Breast epithelium (tissue), 4 donors: Measurements from ENCODE around the gene DIS3L2. TPM values are rescaled to one million over a fixed set of nuclear protein-coding genes. Genes with fewer than 3 reads are reported as not detected.
"Not testable (repeated sequence)": the region's sequence is repeated elsewhere in the genome, so short reads cannot be mapped to it uniquely, and the experiment has no call there.

ENCODE experiments used
- DNase-seq, 2 donors: peaks; one replicate each; pipeline ENCODE4 v3.0.0-alpha.2; 2019; ENCODE audit warnings: low spot score in 2 of 2
- H3K27ac ChIP-seq, 2 donors: fragments of 200-600 bp; sonication (generic) in 1 of 2; one replicate each; pipeline ENCODE4 v1.5.1; 2016 to 2019; ENCODE audit warnings: mild to moderate bottlenecking in 1 of 2
- H3K27me3 ChIP-seq, 2 donors: fragments of 200-600 bp; sonication (generic) in 1 of 2; one replicate each; pipeline versions ENCODE4 v1.5.1 to v1.6.0; 2017 to 2019; ENCODE audit warnings: control low read depth in 1 of 2, mild to moderate bottlenecking in 1 of 2
- H3K36me3 ChIP-seq: fragments of 200-600 bp; one replicate; pipeline ENCODE4 v1.5.1; 2019
- H3K4me1 ChIP-seq, 2 donors: fragments of 200-600 bp; sonication (generic); one replicate each; pipeline ENCODE4 v1.5.1; 2016 to 2019; ENCODE audit warnings: control low read depth in 1 of 2
- H3K4me3 ChIP-seq, 3 donors: fragments of 200-600 bp; sonication (generic); 1 replicate in 2 of 3; 2 replicates in 1 of 3; pipeline ENCODE4 v1.5.1; 2016 to 2019; ENCODE audit warnings: mild to moderate bottlenecking in 3 of 3, moderate library complexity in 2 of 3
- H3K9me3 ChIP-seq, 2 donors: fragments of 200-600 bp; sonication (generic) in 1 of 2; one replicate each; pipeline ENCODE4 v1.5.1; 2016 to 2019; ENCODE audit warnings: control low read depth in 1 of 2
- POLR2A ChIP-seq: fragments of 450-650 bp; IDR thresholded peaks from one replicate; pipeline ENCODE4 v1.6.1; 2016; ENCODE audit warnings: antibody characterized with exemption, mild to moderate bottlenecking, moderate library complexity
- POLR2AphosphoS5 ChIP-seq, 3 donors: sonication (generic); formaldehyde crosslinking; IDR thresholded peaks; one replicate each; pipeline ENCODE4 v1.6.1; 2017; ENCODE audit warnings: antibody characterized with exemption in 3 of 3
- intact Hi-C: fragments of 100-400 bp; cut with DNase I; formaldehyde crosslinking; loops from one replicate; pipeline ENCODE4 v1.15.1; 2023; ENCODE audit warnings: low total_unique reads
- total RNA-seq, 3 donors: library from RNA; depleted of rRNA; stranded (reverse); fragments of >200 nt; gene quantifications; one replicate each; pipeline ENCODE4 v1.1.0, GENCODE V29; 2016
- TF ChIP-seq, protein P1 (sequence below), 3 donors: fragments of 450-650 bp; IDR thresholded peaks; one replicate each; pipeline ENCODE4 v1.5.1; 2016 to 2017; ENCODE audit warnings: antibody characterized with exemption in 3 of 3, mild to moderate bottlenecking in 3 of 3, moderate library complexity in 3 of 3

DIS3L2 gene
- total RNA-seq, 3 donors from 2014 or later, result 19.2 to 38.9 (median 33.4) TPM

DNA sequence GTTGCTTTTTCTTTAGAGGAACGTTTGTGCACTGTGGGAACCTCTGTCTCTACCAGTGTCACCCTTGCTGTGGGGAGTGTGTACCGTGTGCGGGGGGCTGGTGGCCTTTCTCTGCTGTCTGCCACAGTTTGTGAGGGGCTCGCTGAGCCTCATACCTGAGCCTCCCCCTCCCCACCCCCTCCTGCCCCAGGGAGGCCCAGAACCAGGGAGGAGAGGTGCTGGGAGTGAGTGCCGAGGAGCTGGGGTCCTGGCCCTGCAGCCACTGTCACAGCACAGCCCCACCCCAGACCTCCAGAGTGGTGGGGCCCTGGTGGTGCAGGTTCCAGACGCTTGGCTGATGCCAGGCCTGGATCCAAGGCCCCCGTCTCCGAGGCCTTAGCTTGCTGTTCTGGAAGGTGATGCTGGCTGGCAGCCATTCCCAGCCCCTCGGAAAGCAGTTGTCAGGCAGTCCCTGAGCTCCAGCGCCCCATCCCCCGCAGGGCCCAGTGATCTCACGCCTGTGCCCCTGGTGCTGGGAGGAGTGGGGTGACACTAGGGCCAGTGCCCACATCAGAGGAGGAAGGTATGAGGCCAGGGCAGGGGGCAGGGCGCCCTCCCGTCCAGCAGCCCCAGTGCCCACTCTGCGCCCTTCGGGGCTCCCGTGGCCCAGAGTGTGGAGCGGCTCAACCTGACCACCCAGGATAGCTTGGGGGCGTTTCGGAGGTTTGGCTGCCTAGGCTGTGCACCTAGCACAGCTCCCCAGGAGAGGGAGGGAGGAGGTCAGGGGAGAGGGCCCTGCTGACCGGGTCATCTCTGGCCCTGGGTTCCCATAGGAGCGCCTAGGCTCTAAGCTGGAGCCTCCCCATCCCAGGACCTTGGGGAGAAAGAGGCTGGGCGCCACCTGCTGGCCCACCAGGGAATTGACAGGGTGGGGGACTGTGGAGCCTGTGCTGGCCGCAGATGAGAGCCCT is 364.1 kb downstream of the DIS3L2 start:
- TF ChIP-seq POLR2AphosphoS5 (IDR thresholded peaks at IDR 0.05) (no peak), POLR2A (no peak)
- TF ChIP-seq, protein P1, sequence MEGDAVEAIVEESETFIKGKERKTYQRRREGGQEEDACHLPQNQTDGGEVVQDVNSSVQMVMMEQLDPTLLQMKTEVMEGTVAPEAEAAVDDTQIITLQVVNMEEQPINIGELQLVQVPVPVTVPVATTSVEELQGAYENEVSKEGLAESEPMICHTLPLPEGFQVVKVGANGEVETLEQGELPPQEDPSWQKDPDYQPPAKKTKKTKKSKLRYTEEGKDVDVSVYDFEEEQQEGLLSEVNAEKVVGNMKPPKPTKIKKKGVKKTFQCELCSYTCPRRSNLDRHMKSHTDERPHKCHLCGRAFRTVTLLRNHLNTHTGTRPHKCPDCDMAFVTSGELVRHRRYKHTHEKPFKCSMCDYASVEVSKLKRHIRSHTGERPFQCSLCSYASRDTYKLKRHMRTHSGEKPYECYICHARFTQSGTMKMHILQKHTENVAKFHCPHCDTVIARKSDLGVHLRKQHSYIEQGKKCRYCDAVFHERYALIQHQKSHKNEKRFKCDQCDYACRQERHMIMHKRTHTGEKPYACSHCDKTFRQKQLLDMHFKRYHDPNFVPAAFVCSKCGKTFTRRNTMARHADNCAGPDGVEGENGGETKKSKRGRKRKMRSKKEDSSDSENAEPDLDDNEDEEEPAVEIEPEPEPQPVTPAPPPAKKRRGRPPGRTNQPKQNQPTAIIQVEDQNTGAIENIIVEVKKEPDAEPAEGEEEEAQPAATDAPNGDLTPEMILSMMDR (IDR thresholded peaks at IDR 0.05), result peak; percentile 20 to 58 (median 54)
- no peak overlapping the region for H3K4me3 ChIP-seq
- no peaks in the 10 kb centered on the region for H3K4me1 ChIP-seq
- no peak overlapping the region for H3K27ac ChIP-seq
- no peaks in the 10 kb centered on the region for H3K9me3 ChIP-seq
- DNase-seq, result peak in 1 of 2 donors; percentile 45
- H3K36me3 ChIP-seq, result no peaks in the 10 kb centered on the region
- intact Hi-C loops, result loop anchor here (10.0 kb wide), 1 partner anchor 401 kb away; the partner anchor contains the start of gene NPPC
- no peaks in the 10 kb centered on the region for H3K27me3 ChIP-seq

DNA sequence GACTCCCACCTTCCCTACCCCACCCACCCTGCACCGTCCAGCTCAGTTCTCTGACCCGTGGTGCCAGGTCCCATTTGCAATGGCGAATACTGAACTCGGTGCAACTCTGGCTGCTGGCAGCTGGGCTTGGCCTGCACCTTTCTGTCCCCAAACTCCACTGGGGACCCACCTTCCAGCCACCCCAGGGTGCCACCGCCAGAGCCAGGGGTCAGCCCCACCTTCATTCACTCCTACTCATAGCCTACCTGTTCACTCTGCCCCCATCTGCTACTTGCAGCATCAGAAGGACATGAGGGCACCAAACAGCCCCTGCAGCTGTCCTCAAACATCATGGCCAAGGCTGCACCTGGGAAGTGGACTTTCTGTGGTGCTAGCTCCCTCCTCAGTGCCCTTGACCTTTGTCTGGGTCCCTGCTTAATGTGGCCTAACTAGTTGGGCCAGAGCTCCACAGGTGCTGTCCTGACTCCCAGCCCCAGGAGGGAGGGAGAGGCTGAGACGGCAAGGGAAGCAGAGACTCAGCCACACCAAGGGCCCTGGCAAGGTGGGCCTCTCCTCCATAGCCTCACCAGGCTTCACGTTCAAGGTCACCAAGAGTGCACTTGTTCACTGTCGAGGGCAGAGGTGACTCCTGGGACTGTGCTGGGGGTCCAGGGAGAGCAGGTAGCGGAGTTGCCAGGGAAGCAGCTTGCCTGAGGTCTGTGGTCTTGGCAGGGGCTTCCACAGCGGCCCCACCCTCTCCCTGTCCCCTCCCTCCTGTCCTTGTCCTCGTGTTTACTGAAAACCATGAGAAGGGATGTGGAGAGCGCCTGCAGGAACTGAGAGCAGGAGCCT is 365.0 kb downstream of the DIS3L2 start:
- not testable (repeated sequence) for H3K9me3 ChIP-seq, H3K27ac ChIP-seq, H3K4me1 ChIP-seq, H3K36me3 ChIP-seq, H3K4me3 ChIP-seq, DNase-seq, H3K27me3 ChIP-seq
- intact Hi-C loops, result loop anchor here (10.0 kb wide), 1 partner anchor 402 kb away; the partner anchor contains the start of gene NPPC

DNA sequence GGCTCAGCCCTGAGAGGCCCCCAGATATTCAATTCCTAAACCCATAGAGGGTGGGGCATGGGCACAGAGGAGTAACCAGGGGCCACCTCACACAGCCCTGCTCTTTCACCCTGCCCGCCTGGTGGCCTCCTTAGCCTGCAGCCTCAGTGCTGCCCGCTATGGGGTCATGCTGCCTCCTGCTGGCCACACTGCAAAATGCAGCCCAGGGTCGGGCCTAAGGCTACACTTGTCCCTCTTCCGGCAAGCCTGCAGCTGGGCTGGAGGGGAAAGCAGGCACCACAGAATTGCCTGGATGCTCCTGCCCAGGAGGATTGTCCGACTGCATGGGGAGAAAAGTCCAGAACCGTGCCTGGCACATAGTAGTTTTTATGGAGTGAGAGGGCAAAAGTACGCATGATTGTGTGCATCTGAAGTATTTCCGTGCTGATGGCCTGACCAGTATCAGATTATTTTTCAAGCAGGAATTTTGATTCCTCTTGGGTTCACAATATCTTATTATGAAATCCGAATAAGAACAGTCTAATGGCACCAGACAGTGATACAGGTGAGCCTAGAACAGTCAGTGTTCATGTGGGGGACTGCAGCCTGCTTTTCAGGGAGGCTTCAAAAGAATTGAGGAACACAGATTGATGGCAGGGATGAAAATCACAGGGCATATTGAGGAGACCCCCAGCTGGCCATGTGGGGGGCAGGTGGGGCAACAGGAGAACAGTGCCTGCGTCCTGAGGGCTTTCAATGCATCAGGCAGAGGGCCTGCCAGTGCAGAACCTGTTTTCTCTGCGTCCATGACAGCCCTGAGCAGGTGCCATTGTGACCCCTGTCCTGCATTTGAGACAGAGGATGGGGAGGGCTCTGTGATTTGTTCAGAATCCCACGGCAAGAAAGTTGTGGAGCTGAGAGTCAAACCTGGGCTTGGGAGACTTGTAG is 365.9 kb downstream of the DIS3L2 start:
- no peaks in the 10 kb centered on the region for H3K4me1 ChIP-seq
- intact Hi-C loops, result loop anchor here (10.0 kb wide), 1 partner anchor 403 kb away; the partner anchor contains the start of gene NPPC

GRCh38 chr2:232328032-232328422 is 366.5 kb downstream of the DIS3L2 start:
- no peak for DNase-seq
- no peak for TF ChIP-seq POLR2AphosphoS5 (IDR thresholded peaks at IDR 0.05)
- TF ChIP-seq, protein P1 (IDR thresholded peaks at IDR 0.05), result no peak
- TF ChIP-seq POLR2A, result no peak
- intact Hi-C loops, result loop anchor here (10.0 kb wide), 1 partner anchor 403 kb away; the partner anchor contains the start of gene NPPC
- no peak overlapping the region for H3K4me3 ChIP-seq
- H3K36me3 ChIP-seq, result no peaks in the 10 kb centered on the region
- H3K4me1 ChIP-seq, result no peaks in the 10 kb centered on the region
- no peak overlapping the region for H3K27ac ChIP-seq
- H3K9me3 ChIP-seq, result no peaks in the 10 kb centered on the region
- no peaks in the 10 kb centered on the region for H3K27me3 ChIP-seq

More for the DNA sequence above, 365.9 kb downstream of the DIS3L2 start:
- TF ChIP-seq POLR2AphosphoS5 (IDR thresholded peaks at IDR 0.05), result no peak
- TF ChIP-seq, protein P1 (IDR thresholded peaks at IDR 0.05), result peak; percentile 73 to 95 (median 94)
- no peak overlapping the region for H3K27ac ChIP-seq
- no peaks in the 10 kb centered on the region for H3K9me3 ChIP-seq
- no peak overlapping the region for H3K4me3 ChIP-seq
- no peaks in the 10 kb centered on the region for H3K27me3 ChIP-seq
- no peaks in the 10 kb centered on the region for H3K36me3 ChIP-seq
- peak in 1 of 2 donors; percentile 78 for DNase-seq
